Renal cortical epithelial cell (primary cell): ENCODE results near the gene SLC16A1. TPM values are rescaled to one million over a fixed set of nuclear protein-coding genes. Genes with fewer than 3 reads are reported as not detected.
"Not testable (repeated sequence)": the region's sequence is repeated elsewhere in the genome, so short reads cannot be mapped to it uniquely, and the experiment has no call there.

Experiments used
- DNase-seq: peaks from one replicate; pipeline ENCODE4 v3.0.0-alpha.2; 2011; ENCODE audit warnings: low read depth
- total RNA-seq: library from RNA; depleted of rRNA; stranded (reverse); fragments of >200 nt; gene quantifications from 2 replicates; pipeline ENCODE4 v1.2.3, GENCODE V29; 2014

SLC16A1 gene, protein sequence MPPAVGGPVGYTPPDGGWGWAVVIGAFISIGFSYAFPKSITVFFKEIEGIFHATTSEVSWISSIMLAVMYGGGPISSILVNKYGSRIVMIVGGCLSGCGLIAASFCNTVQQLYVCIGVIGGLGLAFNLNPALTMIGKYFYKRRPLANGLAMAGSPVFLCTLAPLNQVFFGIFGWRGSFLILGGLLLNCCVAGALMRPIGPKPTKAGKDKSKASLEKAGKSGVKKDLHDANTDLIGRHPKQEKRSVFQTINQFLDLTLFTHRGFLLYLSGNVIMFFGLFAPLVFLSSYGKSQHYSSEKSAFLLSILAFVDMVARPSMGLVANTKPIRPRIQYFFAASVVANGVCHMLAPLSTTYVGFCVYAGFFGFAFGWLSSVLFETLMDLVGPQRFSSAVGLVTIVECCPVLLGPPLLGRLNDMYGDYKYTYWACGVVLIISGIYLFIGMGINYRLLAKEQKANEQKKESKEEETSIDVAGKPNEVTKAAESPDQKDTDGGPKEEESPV
- 128 and 149 TPM in 2 replicates for total RNA-seq

DNA sequence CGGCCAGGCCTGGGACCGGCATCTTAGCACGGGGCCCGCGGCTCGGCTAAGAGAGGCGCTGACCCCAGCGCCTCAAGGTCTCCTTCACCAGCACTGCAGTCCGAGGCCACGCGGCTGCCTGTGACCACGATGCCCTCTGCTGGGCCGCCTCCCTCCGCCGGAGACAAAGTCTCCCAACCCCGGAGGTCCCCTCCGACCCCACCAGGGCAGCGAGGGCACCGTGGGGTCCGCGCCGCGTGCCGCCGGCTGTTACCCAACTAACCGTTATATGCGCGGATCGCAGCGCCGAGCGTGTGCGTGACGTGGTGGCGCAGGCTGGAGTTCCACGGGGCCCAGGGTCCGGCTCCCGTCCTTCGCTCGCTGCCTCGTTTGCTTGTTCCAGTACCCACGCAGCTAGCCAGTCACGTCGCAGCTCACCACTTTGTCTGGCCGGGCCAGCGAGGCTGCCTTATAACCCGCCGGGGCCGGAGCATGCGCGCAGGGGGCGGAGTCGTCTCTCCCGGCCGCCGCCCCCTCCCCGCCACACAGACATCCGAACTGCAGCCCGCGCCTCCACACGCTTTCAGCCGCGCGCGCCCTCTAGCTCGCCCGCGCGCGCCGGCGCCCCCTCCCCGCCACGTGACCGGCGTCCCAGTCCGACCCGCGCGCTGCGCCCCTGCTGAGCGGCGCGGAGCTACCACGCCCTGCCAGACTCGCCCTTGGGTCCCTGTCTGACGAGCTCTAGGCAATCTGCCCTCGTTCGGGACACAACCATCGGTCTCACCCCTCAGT, at the start of gene SLC16A1:
Gene SLC16A1 (minus strand): TSS at position 424 of the 771 bp plus-strand sequence. CDS start 26,888 bp downstream, outside the sequence.
- peak; percentile 67 for DNase-seq

DNA sequence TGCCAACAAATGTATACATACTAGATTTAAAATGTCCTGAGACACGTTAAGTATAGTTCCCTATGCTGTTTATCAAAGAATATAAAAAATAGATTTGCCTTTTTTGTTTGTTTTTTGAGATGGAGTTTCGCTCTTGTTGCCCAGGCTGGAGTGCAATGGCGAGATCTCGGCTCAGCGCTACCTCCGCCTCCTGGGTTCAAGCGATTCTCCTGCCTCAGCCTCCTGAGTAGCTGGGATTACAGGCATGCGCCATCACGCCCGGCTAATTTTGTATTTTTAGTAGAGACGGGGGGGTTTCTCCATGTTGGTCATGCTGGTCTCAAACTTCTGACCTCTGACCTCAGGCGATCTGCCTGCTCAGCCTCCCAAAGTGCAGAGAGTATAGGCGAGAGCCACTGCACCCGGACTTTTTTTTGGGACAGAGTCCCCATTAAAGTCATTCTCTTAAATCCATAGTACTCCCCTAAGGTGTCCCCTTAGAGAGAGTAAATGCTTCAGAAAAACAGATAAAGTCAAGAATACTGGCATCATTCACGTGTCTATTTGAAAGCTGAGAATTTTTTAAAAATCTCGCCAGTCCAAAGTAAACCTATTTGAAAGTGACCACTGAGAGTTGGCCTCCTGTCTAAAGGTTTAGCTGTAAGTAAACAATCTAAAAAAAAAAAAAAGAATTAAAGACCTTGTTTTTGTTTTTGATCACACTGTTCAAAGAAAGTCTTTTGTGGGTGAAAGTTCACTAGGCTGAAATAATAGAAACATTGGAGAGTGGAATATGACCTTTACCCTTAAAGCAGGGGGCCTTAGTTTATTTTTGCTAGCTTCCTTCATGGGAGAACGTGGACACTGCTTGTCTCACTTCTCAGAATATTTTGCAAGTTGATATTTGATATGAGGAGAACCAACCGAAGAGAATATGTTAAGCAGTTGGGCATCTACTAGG, 48.0 kb upstream of the SLC16A1 start:
- DNase-seq = no peak

DNA sequence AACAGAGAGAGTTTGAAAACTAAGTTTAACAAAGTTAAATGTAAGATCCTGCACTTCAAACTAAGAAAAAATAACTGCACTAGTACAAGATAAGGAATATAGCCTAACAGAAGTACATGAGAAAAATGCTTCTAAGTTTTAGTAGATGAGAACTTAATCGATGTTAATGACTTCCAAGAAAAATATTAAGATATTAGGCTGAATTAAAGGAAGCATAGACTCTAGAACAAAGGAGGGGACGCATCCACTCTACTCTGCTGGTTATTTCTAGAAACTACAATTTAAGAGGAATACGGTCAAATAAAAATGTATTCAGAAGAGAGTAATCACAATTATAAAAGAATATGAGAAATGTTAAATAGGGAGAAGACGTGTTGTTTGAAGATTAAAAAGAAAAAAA, 46.3 kb upstream of the SLC16A1 start:
- DNase-seq = no peak

DNA sequence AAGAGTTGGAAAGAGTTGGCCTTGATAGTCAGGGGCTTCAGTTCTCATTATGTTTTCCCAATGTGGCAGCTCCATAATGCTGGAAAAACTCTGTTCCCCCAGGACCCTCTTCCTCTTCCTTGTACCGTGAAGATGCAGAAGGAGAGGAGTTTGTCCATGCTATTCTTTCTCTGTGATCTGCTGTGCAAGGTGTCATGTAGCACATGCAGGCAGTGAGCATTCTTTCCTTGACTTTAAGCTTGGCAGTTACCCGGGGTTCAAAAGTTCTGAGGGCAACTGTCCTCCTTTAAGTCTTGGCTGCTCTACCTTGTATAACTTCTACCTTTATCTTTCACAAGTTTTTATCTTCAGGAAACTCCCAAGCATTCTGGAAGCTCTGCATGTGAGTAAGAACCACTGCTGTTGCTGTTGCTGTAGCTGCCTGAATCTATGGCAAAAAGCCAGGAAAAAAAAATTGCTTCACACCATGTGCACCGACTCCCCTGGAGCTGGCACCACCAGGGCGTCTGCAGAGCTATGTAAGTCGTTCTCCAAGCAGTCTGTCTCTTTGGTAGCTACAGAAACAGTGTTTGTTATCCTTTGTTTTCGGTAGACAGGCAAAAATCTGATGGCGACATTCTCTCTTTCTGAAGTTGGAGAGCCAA, 42.7 kb upstream of the SLC16A1 start:
- DNase-seq = peak; percentile 93

DNA sequence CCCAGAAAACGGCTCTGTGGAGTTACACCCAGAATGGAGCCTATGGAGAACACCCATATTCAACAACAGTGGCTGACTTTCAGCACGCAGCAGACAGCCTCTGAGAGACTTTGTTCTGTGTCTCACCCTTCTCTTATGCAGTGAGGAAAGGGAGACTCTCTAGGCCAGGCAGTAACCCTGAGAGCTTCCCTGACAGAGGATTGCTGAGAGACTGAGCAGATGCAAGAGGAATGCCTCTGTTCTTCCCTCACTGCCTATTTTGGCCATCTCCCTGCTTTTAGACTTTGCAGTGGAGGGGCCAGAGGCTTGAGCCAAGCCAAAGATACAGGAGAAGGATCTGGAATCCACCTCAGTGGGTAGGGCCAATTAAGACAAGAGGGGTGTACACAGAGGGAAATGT, 41.8 kb upstream of the SLC16A1 start:
- no peak for DNase-seq

DNA sequence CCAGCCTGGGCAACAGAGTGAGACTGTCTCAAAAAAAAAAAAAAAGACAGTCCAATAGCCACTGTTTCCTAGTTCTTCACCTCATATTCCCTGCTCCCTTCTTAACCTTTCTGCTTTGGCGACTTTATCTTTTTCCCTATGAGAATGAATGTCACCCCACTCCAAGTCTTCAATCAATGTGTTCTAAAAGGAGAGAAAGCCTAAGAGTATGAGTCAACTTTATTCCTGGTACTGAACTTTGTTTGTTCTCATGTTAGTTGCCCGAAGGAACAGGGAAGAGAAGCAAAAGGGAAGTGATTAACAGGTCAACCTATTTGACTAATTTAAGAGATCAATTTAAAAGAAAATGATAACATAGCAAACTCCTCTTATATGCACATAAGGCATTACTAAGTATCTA, 39.9 kb upstream of the SLC16A1 start:
- peak; percentile 79 for DNase-seq

DNA sequence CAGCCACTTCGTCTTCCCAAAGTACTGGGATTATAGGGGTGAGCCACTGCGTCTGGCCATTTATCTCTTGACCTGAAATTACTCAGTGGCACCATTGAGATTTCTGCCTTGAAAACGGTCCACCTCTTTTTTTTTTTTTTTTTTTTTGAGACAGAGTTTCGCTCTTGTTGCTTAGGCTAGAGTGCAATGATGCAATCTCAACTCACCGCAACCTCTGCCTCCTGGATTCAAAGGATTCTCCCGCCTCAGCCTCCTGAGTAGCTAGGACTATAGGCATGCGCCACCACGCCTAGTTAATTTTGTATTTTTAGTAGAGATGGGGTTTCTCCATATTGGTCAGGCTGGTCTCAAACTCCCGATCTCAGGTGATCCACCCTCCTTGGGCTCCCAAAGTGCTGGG, 39.0 kb upstream of the SLC16A1 start:
- not testable (repeated sequence) for DNase-seq

DNA sequence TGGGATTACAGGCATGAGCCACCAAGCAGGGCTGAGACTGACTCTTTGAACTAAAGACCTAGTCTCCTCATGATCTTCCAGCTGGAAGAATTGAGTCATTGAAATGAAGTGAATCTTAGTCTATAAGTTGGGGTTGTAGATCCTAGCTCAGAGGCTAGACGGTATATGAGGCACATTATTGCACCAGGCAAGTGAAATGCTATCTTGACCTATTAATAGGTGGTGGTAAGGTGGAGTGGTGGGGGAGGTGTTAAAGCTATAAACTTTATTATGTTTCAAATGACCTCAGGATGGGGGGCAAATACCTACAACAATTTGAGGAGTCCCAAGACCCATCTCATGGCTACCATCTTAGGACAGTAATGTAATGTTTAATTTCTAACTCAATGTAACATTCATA, 36.8 kb upstream of the SLC16A1 start:
- no peak for DNase-seq

DNA sequence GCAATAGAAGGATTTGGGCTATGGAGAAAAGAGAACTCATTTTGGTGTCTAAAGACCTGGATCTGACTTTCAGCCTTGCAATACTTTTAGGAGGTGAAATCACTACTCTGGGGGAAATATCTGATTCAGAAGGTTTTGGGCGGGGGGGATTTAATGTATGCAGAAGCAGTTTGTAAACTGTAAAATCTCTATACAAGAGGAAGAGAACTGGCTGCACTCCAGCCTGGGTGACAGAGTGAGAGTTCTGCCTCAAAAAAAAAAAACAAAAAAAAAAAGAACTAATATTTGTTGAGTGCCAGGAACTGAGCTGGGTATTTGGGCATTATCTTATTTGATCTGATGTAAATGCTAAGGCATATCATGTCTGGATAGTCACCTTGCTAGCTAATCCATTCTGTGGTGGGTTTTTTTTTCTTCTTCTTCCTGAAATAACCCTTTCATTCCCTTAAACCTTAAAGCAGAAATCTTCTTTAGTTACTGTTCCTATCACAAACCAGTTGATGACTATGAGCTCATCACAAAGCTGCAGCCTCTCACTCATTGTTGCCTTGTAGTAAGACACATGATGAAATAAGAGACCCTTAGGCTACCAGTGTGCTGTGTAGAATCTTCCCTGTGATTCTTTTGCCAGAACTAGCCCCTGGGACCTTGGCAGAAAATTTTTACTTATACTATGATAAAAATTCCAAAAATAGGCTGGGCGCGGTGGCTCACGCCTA, 35.6 kb upstream of the SLC16A1 start:
- no peak for DNase-seq

DNA sequence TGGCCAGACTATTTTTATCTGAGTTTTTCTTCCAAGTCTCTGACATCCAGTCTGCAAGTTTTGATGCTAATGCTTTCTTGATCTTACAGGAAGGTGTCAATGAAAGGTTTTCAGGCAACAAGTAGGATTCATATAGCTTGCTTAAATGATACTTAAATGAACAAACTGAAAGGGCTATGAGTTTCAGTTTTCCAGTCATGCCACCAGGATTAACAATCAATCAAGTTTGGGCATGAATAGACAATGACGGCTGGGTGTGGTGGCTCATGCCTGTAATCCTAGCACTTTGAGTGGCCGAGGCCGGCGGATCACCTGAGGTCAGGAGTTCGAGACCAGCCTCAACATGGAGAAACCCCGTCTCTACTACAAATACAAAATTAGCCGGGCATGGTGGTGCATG, 34.3 kb upstream of the SLC16A1 start:
- no peak for DNase-seq

DNA sequence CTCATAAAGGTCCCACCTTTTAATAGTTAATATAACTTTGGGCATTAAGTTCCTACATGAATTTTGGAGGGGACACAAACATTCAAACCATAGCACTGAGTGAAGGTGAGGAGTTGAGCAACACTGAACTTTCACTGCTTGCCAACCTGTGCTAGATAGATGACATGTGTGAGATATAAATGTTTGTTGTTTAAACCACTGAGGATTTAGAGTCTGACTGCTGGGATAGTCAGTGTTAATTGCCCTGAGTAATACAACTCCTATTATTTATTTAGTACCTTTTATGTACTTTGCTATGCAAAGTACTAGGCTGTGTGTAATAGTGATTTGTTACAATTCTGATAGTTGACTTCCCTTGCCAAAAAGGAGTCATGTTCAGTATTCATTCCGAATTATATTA, 32.4 kb upstream of the SLC16A1 start:
- peak; percentile 21 for DNase-seq

DNA sequence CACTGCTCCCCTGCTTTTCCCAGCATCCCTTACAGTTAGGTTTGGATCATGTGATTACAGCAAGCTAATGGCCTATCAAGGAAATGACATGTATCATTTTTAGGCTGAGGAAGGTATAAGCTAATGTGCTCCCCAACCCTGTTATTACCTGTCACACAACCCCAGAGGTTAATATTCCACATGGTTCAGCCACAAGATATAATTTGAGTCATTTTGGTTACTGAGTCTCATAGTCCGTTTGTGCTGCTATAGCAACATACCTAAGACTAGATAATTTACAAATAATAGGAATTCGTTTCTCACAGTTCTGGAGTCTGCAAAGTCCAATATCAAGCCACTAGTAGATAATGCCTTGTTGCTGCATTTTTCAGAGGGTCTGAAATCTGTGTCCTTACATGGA, 29.1 kb upstream of the SLC16A1 start:
- peak; percentile 10 for DNase-seq

DNA sequence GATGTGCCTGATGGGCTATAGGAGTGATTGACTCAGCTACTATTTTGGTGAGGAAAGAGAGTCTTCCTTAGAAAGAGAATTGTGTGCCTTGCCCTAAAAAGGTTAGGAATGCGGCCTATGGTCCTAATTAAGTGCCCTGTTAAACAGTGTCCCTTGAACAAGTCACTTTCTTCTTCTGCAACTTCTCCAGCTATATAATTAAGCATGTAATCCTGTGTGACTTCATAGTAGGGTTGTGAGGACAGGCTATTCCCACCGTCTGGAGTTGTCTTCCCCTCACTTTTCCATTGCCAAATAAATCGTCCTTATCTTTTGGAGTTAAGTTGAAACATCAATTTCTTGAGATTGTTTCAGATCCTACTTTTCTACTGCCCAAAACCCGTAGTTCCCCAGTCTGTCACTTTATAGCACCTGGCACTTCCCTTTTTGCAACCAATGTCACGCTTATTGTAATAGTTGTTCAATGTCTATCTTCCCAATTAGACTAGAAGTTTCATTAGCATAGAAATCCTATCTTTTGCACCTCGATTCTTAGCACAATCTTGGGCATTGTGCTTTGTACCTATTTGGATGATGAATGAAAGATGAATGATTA, 27.6 kb upstream of the SLC16A1 start:
- DNase-seq = no peak

DNA sequence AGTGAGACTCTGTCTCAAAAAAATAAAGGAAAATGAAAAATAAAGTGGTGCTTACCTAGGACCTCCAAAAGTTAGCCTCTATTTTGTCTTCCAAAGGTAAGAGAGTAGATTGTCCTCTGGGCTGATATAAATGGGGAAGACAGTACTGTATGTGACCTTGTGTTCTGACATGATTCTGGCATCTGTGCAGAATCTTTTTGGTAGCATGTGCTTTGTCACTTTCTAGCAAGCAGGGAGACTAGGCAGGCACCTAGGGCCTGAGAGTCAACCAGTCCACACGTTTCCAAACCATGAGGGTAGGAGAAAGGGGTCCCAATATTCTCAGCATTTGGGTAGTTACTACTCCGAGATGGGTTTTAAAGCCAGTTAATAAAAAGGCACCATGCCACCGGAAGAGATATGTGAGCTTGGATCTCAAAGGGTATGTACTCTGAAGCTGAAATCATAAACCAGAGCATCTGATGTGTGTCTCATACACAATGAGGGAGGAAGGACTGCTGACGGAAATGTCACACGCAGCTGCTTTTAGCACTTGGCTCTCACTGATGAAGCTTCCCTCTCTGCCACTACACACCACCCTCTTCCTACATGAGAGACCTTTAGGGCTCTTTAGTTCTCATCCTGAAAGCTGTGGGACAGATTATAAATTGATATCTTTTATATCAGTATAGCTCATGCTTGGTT, 27.0 kb upstream of the SLC16A1 start:
- DNase-seq = no peak

DNA sequence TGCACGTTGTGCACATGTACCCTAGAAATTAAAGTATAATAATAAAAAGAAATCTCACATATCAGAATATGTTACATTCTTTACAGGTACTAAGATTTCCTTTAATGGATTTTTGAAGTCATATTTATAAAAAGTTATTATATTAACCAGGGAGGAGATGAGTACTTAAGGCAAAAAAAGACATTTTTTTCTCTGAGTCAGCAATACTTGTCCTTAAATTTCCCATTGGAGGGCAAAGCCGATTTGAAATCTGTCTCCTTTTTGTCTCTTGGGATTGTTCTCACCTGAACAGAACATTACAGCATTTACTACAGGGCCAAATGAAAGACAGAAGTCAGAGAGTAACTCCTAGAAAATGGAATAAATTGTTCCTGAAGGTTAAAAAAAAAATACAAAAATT, 26.3 kb upstream of the SLC16A1 start:
- DNase-seq = no peak

DNA sequence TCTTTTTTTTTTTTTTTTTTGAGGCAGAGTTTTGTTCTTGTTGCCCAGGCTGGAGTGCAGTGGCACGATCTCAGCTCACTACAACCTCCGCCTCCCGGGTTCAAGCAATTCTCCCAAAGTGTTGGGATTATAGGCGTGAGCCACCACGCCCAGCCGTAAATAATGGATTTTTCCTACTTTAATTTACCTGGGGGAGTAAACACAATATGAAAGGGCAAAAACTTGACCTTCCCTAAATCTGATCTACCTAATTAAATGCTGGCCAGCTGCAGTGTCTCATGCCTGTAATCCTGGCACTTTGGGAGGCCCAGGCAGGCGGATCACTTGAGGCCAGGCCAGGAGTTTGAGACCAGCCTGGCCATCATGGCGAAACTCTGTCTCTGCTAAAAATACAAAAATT, 25.8 kb upstream of the SLC16A1 start:
- DNase-seq = not testable (repeated sequence)

DNA sequence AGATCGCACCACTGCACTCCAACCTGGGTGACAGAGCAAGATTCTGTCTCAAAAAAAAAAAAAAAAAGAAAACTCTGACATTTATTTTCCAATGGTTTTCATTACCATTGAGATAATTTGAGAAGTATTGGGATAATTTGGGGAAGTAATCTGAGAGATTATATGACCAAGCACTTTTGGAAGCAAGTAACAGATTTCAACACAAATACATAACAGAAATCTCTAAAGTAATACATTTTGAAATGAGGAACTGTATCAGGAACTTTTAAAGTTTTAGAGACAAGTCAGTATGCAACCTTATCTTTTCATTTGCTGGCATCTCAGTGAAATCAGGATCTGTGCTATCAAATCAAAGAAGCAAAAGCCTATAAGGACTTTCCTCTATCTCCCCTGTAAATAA, 25.4 kb upstream of the SLC16A1 start:
- DNase-seq = no peak

DNA sequence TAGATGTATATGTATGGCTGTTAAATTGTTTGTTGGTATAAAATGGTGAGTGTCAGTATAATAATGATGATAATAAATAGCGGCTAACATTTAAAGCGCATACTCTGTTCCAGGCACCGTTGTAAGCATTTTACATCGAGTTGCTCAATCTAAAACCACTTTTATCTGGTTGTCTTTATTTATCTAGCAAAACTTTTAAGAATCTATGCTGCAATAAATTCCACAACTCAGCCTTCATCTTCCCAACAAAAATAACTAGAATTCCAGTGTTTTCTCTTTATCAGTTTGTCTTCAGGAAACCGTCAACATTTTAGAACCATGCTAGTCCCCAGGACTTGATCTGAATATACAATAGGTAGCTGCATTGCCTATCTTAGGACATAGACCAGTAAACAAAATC, 19.3 kb upstream of the SLC16A1 start:
- DNase-seq = no peak

DNA sequence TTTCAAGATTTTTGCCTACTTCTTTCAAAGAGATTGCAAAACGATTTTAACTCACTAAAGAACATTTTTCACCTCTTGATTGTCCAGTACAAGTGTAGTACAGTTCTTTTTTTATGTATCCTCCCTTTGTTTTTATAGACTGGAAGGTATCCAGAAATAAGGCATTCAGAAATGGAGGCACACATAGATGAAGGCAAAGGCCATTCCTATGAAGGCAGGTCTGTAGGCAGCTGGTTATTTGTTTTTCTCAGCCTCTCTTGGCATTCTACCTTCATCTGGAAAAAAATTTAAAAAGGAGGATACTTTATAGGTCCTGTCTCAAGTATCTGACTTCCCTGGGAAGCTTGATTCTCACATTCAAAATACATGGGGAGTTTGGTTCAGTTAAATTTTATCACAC, 18.6 kb upstream of the SLC16A1 start:
- no peak for DNase-seq

DNA sequence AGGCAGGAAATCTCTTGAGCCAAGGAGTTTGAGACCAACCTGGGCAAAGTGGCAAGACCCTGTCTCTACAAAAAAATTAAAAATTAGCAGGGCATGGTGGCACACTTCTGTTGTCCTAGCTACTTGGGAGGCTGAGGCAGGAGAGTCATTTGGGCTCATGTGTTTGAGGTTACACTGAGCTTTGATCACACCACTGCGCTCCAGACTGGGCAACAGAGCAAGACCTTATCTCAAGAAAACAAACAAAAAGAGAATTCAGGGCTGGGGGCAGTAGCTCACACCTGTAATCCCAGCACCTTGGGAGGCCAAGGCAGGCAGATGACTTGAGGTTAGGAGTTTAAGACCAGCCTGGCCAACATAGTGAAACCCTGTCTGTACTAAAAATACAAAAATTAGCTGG, 17.8 kb upstream of the SLC16A1 start:
- no peak for DNase-seq
